Activated CD4-positive, CD25-positive, alpha-beta regulatory T cell (primary cell): ENCODE data around the gene TSHZ3.

ENCODE experiments used
- DNase-seq, 4 experiments: peaks; one replicate each; lab custom pipeline; 2025; lab: John Stamatoyannopoulos, UW

The TSHZ3 gene

DNA sequence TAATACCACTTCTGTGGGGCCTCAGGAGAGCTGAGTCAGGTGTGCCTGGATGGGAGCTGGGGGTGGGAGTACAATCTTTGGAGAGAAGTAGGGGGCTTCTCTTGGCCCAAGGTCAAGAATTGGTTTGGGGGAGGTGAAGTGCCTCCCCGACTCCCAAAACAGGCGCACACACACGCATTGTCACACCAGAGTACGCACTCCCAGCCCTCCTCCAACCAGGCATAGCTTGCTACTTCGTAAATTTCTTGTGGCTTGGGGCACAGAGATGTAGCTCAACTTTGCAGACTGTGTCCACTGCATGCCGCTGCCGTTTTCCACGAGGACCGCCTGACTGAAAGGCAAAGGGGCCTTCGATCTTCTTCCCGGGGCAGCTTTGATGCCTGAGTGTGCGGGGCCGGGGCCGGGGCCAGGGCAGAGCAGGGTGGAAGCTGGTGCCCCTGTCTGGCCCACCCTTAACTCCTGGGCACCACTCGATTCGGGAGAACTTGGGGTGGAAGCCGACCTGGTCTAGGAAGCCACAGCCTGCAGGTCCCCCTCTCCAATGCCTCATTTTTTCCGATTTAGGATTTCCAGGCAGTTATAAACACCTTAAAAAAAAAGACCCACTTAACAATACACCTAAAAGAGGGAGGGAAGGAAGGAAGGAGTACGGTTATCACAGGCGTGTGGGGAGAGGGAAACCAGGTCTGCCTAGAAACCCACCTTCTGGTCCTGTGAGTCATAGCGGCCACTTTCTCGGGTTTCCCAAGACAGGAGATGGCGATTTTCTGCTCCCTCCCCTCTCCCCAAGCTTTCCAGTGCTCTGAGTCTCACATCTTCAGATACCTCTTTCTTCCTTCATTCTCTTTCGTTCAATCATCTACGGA, 5.8 kb upstream of the TSHZ3 start:
- no peak for DNase-seq

DNA sequence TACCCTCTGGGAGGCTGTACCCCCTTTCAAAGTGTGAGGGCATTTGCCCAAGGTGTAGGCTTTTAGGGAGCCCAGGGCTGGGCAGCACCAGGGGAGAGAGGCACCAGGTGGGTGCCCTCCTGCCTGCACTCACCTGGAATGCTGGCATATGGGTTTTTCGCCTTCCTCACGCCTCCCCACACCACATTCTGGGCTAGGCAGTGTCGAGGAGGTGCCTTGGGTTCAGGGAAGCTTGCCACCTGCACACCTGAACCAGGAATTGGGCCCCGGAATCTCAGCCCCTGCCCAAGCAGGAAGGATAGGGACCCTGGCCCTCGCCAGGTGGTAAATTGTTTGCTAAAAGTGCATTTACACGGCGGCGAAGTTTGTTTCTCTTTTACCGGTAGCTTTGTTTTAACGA, 5.1 kb upstream of the TSHZ3 start:
- DNase-seq: no peak

DNA sequence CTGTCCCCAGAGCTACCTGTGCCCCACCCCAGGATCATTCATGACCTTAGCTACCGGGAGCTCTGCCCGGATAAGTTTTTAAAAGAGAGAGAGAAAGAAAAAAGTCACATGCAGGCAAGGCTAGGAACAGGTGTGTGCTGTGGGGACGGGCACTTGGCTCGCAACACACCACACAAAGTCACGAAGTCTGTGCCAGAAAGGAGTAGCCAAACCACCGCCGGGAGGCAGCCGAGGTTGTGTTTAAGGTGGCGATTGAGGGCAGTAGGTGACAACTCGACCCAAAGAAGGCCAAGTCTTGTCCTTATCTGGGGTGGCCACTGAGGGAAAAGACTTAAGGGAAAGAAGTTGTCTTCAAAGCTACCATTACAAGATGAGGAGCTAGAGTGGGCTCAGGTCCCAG, 4.6 kb upstream of the TSHZ3 start:
- DNase-seq: no peak

DNA sequence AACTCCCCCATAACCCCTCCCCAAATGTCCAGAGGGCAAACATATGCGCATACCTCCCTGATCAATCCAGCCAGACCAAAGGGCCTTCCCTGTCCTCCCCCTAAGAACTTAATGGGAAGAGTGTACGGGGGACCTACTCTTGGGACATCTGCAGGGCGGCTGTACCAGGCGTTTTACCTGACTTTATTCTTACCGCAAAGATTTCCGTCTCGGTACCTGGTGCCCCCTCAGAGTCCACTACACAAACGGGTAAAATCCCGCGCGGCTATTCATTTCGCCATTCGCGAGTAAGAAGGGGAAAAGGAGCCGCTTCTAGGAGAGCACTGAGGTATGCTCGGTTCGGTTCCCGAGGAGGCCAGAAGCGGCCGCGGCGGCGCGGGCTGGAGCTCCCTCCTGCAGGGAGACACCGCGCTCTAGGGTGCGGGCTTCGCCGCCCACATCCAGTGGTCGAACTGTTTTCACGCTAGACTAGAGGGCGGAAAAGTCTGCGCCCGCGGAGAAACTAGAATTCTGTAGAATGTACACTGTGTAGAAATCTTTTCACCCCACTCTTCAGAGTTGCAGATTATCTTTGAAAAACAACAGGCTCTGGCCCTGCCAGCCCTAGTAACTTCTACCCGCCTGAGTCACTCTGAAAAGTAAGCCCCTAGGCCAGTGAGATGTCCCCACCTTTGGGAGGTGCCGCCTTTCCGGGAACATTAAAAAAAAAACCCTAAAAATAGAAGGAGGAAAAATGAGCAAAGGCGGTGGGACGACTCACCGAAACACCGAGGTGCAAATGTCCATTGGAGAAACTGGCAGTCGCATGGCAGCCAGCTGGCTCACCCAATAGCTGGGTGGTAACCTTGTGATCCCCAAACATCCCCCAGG, 3.8 kb upstream of the TSHZ3 start:
- DNase-seq: no peak

DNA sequence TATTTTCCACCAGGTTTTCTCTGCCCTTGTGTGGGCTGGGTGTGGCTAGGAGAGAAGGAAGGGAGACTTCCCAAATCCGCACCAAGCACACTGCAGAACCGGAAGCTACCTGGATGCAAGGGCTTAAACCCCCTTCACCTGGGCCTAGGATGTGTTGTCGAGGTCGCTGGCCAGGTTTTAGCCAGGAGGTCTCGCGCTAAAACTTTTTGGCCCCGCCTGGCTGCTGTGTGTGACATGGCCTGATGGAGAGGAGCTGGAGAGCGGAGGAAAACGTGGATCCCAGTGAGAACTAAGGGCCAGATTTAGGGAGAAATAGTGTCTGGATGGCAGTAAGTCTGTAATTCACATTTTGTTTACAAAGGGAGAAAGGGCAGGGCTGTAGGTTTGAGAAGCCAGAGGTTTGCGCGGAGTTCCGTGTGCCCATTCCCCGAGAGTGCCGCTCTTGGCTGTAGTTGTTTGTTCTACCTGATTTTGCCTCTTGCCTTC, 3.1 kb upstream of the TSHZ3 start:
- DNase-seq: no peak

DNA sequence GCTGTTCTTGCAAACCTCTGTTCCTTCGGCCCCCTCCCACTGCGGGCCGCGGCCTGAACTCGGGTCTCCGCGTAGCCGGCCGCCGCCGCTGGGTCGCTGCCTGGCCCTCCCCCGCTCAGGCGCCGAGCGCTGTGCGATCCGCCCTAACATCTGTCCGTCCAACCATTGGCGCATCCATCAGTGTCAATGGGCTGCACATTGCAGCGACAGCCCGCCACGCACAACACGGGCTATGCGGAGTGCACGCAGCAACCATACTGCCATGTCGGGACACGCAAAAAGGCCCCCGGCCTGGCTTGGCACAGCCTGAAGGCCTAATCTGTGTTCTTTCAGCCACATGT, 2.6 kb upstream of the TSHZ3 start:
- no peak for DNase-seq

DNA sequence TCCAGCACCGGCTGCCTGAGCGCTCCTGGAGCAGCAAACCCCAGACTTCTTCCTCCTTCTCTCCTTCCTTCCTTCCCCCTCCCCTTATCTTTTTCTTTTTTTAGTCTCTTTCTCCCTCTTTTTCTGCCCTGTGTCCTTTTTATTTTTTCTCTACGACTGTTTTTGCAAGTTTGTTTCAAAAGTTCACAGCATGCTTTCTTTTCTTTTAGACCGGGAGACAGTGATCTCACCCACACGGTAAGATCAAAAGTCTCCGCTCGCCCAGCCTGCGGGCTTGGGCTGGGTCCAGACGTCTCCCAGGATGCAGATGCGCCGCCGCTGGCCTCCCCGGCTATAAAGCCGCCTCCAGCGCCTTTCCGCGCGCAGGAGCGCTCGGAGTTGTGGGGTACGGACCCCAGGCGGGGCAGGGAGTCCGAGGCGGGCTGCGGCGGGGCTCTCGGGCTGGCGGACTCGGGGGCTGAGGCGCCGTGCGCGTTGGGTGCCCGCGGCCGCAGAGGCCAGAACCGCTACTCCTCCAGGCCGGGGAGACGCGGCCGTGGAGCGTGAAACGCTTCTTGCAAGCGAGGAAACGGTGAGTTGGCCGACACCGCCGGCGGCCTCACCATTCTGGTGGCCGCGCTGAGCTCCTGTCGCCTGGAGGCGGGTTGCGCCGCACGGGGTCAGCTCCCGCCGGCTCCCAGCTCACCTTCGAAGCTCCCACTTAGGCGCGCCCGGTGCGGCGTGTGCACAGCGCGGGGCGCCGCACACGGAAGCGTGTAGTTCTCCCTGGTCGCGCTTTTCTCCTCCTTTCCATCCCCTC, 2.0 kb upstream of the TSHZ3 start:
- no peak for DNase-seq

DNA sequence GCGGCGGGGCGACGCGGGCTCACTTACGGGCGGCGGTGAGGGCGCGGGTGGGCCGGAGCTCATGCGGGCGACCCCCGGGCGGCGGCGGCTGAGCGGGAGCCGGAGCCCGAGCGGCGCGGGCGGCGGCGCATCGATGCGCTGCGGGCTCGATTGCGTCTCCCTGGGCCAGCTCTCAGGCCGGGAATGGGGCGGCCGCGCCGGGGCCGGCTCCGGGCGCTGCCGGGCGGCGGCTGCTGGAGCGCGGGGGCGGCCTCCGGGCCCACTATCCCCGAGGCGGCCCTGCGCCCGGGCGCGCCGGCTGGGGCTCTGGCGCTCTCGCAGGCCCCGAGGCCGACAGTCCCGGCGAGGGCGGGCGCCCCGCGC, 1.4 kb upstream of the TSHZ3 start:
- DNase-seq: no peak

DNA sequence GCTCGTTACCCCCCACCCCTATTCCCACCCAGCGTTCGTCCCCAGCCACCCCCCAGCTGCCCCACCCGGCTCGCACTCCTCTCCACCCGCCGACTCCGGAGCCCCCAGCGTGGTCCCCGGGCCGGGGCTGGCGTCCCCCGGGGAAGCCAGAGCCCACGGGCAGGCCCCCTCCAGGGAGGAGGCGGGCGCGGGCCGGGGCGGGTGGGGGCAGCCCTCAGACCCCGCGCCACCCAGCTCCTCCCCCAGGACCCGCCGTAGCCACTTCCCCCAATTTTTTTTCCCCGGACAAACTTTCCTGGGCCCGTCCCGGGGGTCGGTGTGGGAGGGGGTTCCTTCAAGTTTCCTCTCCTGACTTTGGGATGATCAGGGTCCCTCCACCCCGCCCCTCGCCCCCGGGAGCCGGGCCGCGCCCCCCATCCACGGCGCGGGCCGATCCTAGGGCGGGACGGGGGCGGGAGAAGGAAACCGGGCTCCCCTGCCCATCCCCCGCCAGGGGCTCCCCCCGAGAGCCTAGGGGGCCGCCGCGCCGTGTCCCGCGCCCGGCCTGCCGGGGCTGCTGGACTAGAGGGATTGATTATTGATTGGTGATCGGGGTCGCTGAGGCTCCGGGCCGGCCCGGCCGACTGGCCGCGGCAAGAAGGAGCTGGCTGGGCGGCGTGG, 927 bp upstream of the TSHZ3 start:
- DNase-seq: no peak

DNA sequence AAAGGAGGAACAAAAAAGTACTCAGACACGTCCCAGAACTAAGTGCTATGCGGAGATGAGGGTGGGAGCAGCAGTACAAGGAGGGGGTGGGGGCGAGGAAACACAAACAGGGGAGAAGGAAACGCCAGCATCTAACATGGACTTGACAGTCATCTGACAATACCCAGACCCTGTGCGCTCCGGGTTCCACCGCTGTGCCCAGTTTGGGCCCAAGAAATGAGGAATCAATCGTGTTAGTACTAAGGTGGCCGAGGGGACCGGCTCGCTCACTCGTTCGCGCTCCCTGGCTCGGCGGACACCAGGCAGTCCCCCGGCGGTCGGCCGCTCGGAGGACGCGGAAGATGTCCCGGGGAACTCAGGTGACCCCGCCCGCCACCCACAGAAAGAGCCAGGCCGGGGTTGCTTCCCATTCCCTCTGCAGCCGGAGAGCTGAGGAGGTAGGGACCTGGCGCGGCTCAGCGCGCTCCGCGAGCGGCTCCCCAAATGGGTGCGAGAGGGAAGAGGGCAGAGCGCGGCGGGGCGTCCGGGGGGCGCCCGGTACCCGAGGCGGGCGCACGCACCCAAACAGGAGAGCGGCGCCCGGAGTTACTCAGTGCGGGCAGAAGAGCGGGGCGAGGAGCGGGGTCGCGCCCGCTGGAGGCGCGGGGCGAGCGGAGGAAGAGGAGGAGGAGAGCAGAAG, 616 bp downstream of the TSHZ3 start:
- DNase-seq: no peak

DNA sequence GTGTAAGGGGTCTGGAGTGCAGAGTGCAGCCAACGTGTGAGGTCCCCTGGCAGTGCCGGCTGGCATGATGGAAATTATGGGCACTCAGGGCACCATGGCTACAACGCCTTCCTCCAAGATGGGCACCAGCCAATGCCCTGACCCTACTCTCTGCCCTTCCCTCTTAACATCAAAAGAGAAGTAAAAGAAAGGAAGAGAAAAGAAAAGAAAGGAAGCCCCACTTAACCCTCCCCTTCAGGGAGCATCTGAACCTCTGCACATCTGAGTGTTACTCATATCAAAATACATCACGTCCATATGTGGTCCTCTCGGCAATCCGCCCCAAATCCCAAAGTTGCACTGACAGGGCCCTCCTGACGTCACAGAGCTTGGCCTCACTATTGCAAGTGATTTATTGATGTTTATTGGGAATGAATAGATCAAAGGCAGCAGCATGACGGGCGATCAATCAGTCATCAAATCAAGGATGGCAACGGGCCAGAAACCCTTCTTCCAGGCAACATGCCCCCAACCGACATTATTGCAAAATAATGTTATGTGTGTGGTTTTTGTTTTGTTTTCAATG, 1.3 kb downstream of the TSHZ3 start:
- DNase-seq: no peak

DNA sequence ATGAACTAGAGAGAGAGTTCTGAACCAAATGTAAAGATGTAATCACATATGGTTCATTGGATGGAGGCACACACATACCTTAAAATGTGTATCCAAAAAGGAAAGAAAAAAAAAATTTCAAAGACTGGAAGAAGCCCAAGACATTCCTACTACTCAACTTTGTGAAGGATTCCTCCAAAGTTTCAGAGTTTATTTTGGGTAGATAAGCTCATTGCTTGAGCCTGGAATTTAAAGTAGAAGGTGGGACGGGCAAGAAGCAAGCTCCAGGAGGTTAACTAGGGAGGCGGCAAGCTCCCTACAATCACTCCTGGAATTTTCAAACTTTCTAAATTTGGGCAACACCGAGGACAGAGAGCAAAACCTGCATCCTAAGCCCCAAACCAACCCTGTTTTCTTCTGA, 1.9 kb downstream of the TSHZ3 start:
- DNase-seq: no peak

DNA sequence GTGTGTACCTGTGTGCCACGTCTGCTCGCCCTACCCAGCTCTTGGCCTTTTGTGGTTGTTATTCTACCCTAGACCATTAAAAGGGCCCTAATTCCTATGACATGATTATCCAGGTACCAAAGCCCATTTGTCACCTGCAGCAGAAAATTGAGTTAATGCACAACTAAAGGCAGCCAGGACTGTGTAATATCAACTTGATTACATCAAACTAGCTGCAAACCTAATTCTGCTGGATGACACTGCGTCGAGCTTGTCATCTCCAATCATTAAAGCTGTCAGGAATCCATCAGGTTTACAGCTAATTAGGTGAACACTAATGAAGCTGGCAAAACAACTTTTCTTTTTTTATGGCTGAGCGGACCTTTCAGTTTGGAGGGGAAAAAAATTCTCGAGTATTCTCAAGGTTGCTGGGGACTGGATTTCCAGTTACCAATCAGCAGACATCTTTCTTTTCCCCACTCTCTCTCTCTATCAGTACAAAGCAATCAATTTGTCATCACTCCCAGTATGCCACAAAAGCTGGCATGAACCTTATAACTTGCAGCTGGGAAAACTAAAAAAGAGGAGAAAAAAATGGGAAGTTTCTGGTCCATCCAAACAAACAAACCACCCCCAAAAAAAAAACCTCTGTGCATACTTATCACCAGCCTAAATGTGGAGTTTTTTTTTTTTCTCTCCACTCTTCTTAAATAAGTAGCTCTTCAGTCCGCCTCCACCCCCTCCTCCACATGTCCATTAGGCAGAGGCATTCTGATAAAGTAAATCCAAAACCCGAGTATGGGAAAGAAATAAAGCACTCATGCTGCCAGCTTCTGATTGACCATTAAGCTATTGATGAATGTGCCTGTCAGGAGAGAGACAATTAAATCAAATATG, 2.8 kb downstream of the TSHZ3 start:
- no peak for DNase-seq

DNA sequence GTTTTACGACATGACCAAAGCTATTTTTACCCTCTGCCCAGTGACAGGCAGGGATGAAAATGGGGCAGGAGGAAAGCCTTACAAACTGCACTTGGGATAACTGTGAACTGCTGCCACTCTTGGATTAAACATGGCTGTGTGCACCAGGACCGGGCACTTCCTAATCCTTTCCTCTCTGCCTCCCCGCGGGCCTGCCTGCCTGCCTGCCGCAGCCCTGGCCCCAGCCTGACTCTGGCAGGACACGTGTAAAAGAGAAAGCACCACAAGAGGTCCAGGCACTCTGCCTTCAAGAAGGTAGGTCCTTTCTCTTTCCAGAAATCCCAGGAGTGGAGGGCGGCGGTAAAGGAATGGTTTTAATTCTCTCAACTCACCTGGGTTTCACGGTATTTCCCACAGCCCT, 4.8 kb downstream of the TSHZ3 start:
- no peak for DNase-seq

DNA sequence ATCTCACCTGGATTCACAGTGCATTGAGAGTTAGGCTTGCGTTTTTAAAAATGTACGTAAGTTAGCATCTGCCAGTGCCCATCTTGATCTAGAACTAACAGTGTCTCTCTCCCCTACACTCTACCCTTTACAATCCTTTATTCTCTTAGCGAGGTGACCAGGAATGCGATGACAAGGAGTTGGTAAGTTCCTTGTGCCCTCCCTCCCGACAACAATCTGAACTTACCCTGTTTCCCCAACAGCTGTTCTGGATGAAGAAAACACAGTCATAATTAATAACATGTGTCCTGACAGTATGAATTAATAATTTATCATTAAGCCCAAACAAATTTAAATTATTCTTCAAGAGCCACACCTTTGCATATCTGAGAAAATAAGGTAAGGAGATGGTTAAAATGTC, 6.3 kb downstream of the TSHZ3 start:
- no peak for DNase-seq

DNA sequence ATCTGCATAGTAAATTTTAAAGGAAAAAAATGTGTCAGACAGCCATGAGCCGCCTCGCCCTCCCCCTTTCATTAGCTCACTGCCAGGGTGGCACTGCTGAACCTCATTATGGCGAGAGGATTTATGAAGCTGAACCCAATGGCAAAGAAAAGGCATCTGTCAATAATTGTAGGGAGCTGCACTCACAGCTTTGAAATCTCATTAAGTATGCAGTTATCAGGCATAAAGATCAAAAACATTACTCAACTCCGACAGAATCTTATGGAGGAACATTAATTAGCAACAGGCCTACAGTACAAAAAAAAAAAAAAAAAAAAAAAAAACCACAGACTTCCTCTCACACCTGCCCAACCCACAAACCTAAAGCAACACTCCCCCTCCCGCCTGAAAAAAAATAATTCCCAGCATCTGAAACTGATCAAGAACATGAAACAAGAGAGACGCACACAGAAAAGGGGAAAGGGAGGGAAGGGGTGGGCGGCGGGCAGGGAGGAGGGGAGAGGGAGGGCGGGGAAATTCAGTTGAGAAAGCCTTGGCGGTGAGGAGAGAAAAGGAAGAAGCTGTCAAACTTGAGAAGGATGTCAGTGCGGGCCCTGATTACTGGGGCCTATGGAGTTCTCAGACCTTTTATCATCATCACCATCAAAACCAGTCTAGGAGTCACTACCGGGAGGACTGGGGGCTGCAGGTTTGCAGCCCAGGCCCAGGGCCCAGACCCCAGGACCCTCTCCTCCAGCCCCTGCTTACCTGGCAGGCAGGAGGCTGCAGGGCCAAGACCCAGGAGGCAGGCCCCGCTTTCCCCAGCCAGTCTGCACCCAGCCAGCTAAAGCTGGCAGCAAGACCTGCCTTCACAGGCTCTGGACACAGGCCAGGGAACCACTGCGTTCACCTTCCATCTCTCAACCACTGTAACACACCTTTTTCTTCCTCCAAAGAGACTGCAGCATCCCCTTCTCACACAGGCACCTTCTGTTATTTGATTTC, 8.9 kb downstream of the TSHZ3 start:
- DNase-seq: no peak

DNA sequence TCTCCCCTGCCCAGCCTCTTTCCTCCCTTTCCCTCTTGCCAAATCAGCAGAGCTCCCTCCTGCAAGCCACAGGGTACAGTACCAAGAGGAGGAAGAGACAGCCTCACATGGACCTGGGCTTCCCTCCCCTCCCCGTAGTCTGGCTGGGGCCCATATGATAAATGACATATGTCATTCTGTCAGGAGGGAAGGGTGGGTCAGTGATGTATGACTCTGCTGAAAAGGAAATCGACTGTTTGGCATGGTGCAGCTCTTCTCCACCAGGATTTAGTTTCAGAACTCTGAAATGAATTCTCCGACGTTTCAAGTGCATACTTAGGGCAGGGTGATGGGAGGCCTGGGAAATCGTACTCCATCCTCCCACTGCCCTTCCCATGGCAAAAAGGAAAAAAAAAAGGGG, 9.8 kb downstream of the TSHZ3 start:
- no peak for DNase-seq

DNA sequence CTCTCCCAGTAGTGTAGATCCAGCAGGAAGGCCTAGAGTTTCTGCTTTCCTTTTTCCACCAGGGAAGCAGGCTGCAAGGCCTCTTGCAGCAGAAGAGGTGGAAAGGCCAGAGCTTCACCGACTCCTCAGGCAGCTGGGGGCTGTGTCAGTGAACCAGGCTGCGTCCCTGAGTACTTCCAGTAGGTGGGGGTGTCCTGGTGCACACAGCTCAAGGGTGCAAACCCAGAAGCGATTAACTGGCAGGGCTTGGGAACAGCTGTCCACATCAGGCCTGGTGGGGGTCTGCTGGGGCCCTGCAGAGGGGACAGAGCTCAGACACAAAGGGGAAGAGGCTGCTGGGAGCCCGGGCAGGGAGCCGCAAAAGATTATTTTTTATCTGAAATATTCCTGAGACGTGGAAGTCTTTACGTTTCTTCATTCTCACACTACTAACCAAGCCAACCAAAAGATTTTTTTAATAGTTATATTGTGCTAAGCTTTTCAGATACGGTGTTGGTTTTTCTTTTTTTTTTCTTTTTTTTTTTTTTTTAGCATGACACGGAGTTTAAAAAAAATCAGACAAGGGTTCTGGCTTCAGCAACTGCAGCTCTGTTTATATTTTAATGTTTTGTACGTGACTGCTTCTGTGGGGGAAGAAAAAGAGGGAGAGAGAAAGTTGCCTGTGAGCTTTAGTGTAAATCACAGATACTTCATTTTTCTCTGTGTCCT, 11.0 kb downstream of the TSHZ3 start:
- DNase-seq: no peak
